HepG2 (cell line): ENCODE results near the gene ZFHX3. TPM values are rescaled to one million over a fixed set of nuclear protein-coding genes. Genes with fewer than 3 reads are reported as not detected.

Source experiments
- DNMT3B ChIP-seq: conservative IDR thresholded peaks from 2 replicates; pipeline ENCODE4 v1.6.1; 2016; ENCODE audit warnings: missing biosample characterization, control low read depth
- ELF1 ChIP-seq: sonication (generic); formaldehyde crosslinking; IDR thresholded peaks from 2 replicates; pipeline ENCODE4 v1.4.0; 2020; ENCODE audit warnings: missing genetic modification reagents
- FOXC1 ChIP-seq: sonication (generic); formaldehyde crosslinking; IDR thresholded peaks from 2 replicates; pipeline ENCODE4 v1.8.0; 2022; ENCODE audit warnings: mild to moderate bottlenecking, missing genetic modification reagents, borderline replicate concordance
- HOXA9 ChIP-seq: sonication (generic); formaldehyde crosslinking; IDR thresholded peaks from 2 replicates; pipeline ENCODE4 v1.8.1; 2022; ENCODE audit warnings: missing genetic modification reagents, mild to moderate bottlenecking, moderate library complexity, borderline replicate concordance
- KAT8 ChIP-seq: IDR thresholded peaks from 2 replicates; pipeline ENCODE4 v1.6.1; 2016; ENCODE audit warnings: missing genetic modification reagents, missing compliant biosample characterization
- MZF1 ChIP-seq: sonication (generic); formaldehyde crosslinking; IDR thresholded peaks from 2 replicates; pipeline ENCODE4 v1.8.1; 2023; ENCODE audit warnings: mild to moderate bottlenecking, missing genetic modification reagents, borderline replicate concordance
- NPAS2 ChIP-seq: sonication (generic); formaldehyde crosslinking; IDR thresholded peaks from 2 replicates; pipeline ENCODE4 v1.8.0; 2022; ENCODE audit warnings: mild to moderate bottlenecking, missing genetic modification reagents, borderline replicate concordance
- REXO4 ChIP-seq: sonication (generic); formaldehyde crosslinking; IDR thresholded peaks from 2 replicates; pipeline ENCODE4 v1.8.0; 2022; ENCODE audit warnings: missing genetic modification reagents, mild to moderate bottlenecking, borderline replicate concordance
- ZFX ChIP-seq: sonication (generic); formaldehyde crosslinking; IDR thresholded peaks from 2 replicates; pipeline ENCODE4 v1.4.0; 2020; ENCODE audit warnings: mild to moderate bottlenecking, low read depth, missing genetic modification reagents, moderate library complexity
- ZNF10 ChIP-seq: sonication (generic); formaldehyde crosslinking; IDR thresholded peaks from 2 replicates; pipeline ENCODE4 v1.4.0; 2020; ENCODE audit warnings: mild to moderate bottlenecking, low read depth, missing genetic modification reagents, borderline replicate concordance
- ZNF124 ChIP-seq: sonication (generic); formaldehyde crosslinking; IDR thresholded peaks from 2 replicates; pipeline ENCODE4 v1.4.0; 2020; ENCODE audit warnings: missing genetic modification reagents
- ZNF253 ChIP-seq: sonication (generic); formaldehyde crosslinking; IDR thresholded peaks from 2 replicates; pipeline ENCODE4 v1.8.0; 2022; ENCODE audit warnings: mild to moderate bottlenecking, missing genetic modification reagents, borderline replicate concordance
- ZNF790 ChIP-seq: sonication (generic); formaldehyde crosslinking; IDR thresholded peaks from 2 replicates; pipeline ENCODE4 v1.8.0; 2022; ENCODE audit warnings: missing genetic modification reagents, mild to moderate bottlenecking, borderline replicate concordance
- polyA plus RNA-seq, 8 experiments: library from polyadenylated mRNA; depleted of rRNA in 3 of 8; stranded (reverse) in 7 of 8; unstranded in 1 of 8; fragments of >200 nt; fragmentation: Illumina TruSeq in 4 of 8; extraction: Trizol in 4 of 8; gene quantifications; 2 replicates each; pipeline versions ENCODE4 v1.2.1 to v1.2.3, GENCODE V29; 2011 to 2016; ENCODE audit warnings: low read depth in 4 of 8, missing spikeins in 1 of 8, mixed read lengths in 1 of 8; ENCODE audit not compliant: insufficient read depth in 1 of 8
- total RNA-seq, 5 experiments: library from RNA; depleted of rRNA; stranded (reverse); fragments of >200 nt; fragmentation: Illumina TruSeq; extraction: Trizol; gene quantifications; 2 replicates each; pipeline ENCODE4 v1.2.3, GENCODE V29; 2016; ENCODE audit warnings: low read depth in 1 of 5
- TF ChIP-seq, protein P1 (sequence below): sonication (generic); formaldehyde crosslinking; IDR thresholded peaks from 2 replicates; pipeline ENCODE4 v1.5.0; 2020; ENCODE audit warnings: mild to moderate bottlenecking, low read depth, missing genetic modification reagents, borderline replicate concordance
- TF ChIP-seq, protein P2 (sequence below): sonication (generic); formaldehyde crosslinking; IDR thresholded peaks from 2 replicates; pipeline ENCODE4 v1.4.0; 2020; ENCODE audit warnings: missing genetic modification reagents
- TF ChIP-seq, protein P3 (sequence below): fragments of 450-650 bp; IDR thresholded peaks from 2 replicates; pipeline ENCODE4 v1.6.1; 2016
- TF ChIP-seq, protein P4 (sequence below): sonication (generic); formaldehyde crosslinking; IDR thresholded peaks from 2 replicates; pipeline ENCODE4 v1.4.0; 2020; ENCODE audit warnings: missing genetic modification reagents, low read depth, mild to moderate bottlenecking, borderline replicate concordance
- TF ChIP-seq, protein P5 (sequence below): sonication (generic); formaldehyde crosslinking; IDR thresholded peaks from 2 replicates; pipeline ENCODE4 v1.4.0; 2020; ENCODE audit warnings: mild to moderate bottlenecking, missing genetic modification reagents, borderline replicate concordance

The ZFHX3 gene
- total and polyA plus RNA-seq, 2 of the 13 experiments (the other 11 are each of a cell fraction or from before 2014, with no cell fraction given) = 5.0 to 6.0 TPM

DNA sequence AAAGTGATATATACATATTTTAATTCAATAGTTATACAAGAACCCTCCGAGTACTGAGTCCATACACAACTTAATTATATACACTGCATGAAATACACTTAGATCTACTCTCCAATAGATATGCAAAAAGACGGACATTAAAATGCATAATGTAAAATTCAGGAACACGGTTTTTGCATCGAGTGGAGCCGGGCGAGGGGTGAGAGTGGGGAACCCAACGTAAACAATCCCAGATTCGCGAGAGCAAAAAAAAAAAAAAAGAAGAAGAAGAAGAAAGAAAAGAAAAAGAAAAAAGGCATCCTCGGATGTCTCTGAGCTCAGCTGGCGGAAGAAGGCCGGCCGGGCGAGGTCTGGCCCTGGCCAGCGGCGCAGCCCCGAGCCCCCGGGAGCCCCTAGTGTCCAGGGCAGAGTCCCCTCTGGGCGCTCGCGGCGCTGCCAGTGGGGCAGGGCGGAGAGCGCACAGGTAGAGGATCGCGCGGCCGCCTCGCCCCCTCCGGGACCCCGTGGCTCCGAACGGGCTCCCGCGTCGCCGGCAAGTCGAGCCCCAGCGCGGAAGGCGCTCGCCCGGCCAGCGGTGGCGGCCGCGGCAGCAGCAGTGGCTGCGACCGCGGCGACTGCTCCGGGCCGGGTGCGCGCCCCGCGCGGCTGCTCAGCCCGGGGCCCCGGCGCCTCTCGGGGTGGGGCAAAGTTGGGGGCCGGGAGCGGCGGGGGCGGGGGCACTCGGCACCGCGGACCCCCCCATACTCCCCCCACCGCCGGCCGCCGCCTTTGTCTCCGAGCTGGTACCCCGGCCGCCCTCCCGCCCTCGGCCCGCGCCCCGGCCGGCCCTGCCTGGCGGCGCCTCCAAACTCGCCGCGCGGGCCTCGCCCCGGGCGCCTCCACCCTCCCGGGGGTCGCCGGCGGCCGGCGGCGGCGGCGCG, 9.6 kb upstream of the ZFHX3 start (continued):
- TF ChIP-seq, protein P1, sequence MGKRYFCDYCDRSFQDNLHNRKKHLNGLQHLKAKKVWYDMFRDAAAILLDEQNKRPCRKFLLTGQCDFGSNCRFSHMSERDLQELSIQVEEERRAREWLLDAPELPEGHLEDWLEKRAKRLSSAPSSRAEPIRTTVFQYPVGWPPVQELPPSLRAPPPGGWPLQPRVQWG (CRISPR knock-in tag) = no peak
- TF ChIP-seq HOXA9 (CRISPR knock-in tag) (no peak), ELF1 (no peak), REXO4 (CRISPR knock-in tag) (no peak), ZNF253 (no peak), ZNF790 (CRISPR knock-in tag) (peak; percentile 16; the same call in 1 of the 2 replicates), ZNF10 (CRISPR knock-in tag) (no peak), ZFX (peak; percentile 66), NPAS2 (no peak), FOXC1 (CRISPR knock-in tag) (no peak), MZF1 (CRISPR knock-in tag) (no peak), KAT8 (CRISPR knock-in tag) (0 out of 2 replicates have a peak, but pooled peaks have one; percentile 29), ZNF124 (no peak), DNMT3B (CRISPR knock-in tag) (peak; percentile 42; the same call in 1 of the 2 replicates)
- TF ChIP-seq, protein P2, sequence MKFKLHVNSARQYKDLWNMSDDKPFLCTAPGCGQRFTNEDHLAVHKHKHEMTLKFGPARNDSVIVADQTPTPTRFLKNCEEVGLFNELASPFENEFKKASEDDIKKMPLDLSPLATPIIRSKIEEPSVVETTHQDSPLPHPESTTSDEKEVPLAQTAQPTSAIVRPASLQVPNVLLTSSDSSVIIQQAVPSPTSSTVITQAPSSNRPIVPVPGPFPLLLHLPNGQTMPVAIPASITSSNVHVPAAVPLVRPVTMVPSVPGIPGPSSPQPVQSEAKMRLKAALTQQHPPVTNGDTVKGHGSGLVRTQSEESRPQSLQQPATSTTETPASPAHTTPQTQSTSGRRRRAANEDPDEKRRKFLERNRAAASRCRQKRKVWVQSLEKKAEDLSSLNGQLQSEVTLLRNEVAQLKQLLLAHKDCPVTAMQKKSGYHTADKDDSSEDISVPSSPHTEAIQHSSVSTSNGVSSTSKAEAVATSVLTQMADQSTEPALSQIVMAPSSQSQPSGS = no peak
- TF ChIP-seq, protein P3, sequence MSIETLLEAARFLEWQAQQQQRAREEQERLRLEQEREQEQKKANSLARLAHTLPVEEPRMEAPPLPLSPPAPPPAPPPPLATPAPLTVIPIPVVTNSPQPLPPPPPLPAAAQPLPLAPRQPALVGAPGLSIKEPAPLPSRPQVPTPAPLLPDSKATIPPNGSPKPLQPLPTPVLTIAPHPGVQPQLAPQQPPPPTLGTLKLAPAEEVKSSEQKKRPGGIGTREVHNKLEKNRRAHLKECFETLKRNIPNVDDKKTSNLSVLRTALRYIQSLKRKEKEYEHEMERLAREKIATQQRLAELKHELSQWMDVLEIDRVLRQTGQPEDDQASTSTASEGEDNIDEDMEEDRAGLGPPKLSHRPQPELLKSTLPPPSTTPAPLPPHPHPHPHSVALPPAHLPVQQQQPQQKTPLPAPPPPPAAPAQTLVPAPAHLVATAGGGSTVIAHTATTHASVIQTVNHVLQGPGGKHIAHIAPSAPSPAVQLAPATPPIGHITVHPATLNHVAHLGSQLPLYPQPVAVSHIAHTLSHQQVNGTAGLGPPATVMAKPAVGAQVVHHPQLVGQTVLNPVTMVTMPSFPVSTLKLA = no peak
- TF ChIP-seq, protein P4, sequence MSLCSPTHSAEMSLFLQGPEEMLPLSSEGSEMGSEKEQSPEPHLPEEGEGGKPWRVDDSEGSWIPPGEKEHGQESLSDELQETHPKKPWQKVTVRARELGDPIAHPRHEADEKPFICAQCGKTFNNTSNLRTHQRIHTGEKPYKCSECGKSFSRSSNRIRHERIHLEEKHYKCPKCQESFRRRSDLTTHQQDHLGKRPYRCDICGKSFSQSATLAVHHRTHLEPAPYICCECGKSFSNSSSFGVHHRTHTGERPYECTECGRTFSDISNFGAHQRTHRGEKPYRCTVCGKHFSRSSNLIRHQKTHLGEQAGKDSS = no peak
- TF ChIP-seq, protein P5, sequence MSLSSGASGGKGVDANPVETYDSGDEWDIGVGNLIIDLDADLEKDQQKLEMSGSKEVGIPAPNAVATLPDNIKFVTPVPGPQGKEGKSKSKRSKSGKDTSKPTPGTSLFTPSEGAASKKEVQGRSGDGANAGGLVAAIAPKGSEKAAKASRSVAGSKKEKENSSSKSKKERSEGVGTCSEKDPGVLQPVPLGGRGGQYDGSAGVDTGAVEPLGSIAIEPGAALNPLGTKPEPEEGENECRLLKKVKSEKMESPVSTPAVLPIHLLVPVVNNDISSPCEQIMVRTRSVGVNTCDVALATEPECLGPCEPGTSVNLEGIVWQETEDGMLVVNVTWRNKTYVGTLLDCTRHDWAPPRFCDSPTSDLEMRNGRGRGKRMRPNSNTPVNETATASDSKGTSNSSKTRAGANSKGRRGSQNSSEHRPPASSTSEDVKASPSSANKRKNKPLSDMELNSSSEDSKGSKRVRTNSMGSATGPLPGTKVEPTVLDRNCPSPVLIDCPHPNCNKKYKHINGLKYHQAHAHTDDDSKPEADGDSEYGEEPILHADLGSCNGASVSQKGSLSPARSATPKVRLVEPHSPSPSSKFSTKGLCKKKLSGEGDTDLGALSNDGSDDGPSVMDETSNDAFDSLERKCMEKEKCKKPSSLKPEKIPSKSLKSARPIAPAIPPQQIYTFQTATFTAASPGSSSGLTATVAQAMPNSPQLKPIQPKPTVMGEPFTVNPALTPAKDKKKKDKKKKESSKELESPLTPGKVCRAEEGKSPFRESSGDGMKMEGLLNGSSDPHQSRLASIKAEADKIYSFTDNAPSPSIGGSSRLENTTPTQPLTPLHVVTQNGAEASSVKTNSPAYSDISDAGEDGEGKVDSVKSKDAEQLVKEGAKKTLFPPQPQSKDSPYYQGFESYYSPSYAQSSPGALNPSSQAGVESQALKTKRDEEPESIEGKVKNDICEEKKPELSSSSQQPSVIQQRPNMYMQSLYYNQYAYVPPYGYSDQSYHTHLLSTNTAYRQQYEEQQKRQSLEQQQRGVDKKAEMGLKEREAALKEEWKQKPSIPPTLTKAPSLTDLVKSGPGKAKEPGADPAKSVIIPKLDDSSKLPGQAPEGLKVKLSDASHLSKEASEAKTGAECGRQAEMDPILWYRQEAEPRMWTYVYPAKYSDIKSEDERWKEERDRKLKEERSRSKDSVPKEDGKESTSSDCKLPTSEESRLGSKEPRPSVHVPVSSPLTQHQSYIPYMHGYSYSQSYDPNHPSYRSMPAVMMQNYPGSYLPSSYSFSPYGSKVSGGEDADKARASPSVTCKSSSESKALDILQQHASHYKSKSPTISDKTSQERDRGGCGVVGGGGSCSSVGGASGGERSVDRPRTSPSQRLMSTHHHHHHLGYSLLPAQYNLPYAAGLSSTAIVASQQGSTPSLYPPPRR (CRISPR knock-in tag) = no peak
